ENCODE measurements around the gene POLR2M.

GRCh38 chr15:57662091-57662744 is 44.3 kb upstream of the POLR2M start:
- TF ChIP-seq, protein P1, sequence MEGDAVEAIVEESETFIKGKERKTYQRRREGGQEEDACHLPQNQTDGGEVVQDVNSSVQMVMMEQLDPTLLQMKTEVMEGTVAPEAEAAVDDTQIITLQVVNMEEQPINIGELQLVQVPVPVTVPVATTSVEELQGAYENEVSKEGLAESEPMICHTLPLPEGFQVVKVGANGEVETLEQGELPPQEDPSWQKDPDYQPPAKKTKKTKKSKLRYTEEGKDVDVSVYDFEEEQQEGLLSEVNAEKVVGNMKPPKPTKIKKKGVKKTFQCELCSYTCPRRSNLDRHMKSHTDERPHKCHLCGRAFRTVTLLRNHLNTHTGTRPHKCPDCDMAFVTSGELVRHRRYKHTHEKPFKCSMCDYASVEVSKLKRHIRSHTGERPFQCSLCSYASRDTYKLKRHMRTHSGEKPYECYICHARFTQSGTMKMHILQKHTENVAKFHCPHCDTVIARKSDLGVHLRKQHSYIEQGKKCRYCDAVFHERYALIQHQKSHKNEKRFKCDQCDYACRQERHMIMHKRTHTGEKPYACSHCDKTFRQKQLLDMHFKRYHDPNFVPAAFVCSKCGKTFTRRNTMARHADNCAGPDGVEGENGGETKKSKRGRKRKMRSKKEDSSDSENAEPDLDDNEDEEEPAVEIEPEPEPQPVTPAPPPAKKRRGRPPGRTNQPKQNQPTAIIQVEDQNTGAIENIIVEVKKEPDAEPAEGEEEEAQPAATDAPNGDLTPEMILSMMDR (IDR thresholded peaks at IDR 0.05) = no peak
- TF ChIP-seq EZH2 (IDR thresholded peaks at IDR 0.05) = no peak
